H9 (cell line): Measurements from ENCODE around the gene DNAH11. TPM values are rescaled to one million over a fixed set of nuclear protein-coding genes. Genes with fewer than 3 reads are reported as not detected.

Source experiments
- DNase-seq: peaks from one replicate; pipeline ENCODE4 v3.0.0-alpha.2; 2017
- H2AFZ ChIP-seq: one replicate; pipeline ENCODE4 v1.6.1; 2013; ENCODE audit warnings: mild to moderate bottlenecking, low read length, control low read depth, moderate library complexity
- H2AK5ac ChIP-seq: 2 replicates; pipeline ENCODE4 v1.6.1; 2013; ENCODE audit warnings: low read length, control low read depth, mixed read lengths; ENCODE audit not compliant: insufficient read length
- H2BK120ac ChIP-seq: one replicate; pipeline ENCODE4 v1.6.1; 2013; ENCODE audit warnings: low read depth, mild to moderate bottlenecking, low read length, control low read depth, inconsistent platforms; ENCODE audit not compliant: poor library complexity, severe bottlenecking
- H2BK12ac ChIP-seq: 2 replicates; pipeline ENCODE4 v1.6.1; 2013; ENCODE audit warnings: low read length, control low read depth, mixed read lengths, low read depth; ENCODE audit not compliant: insufficient read length
- H2BK15ac ChIP-seq: 2 replicates; pipeline ENCODE4 v1.6.1; 2013; ENCODE audit warnings: low read depth, low read length, control low read depth
- H2BK20ac ChIP-seq: one replicate; pipeline ENCODE4 v1.6.1; 2013; ENCODE audit warnings: low read depth, mild to moderate bottlenecking, low read length, control low read depth, inconsistent platforms; ENCODE audit not compliant: poor library complexity, severe bottlenecking
- H2BK5ac ChIP-seq: 2 replicates; pipeline ENCODE4 v1.6.1; 2013; ENCODE audit warnings: low read length, control low read depth, mixed read lengths; ENCODE audit not compliant: insufficient read length
- H3K14ac ChIP-seq: 2 replicates; pipeline ENCODE4 v1.6.1; 2013; ENCODE audit warnings: low read length, control low read depth; ENCODE audit not compliant: insufficient read depth
- H3K18ac ChIP-seq: 2 replicates; pipeline ENCODE4 v1.6.1; 2013; ENCODE audit warnings: low read depth, mild to moderate bottlenecking, mixed read lengths, low read length, control low read depth; ENCODE audit not compliant: insufficient read length
- H3K23ac ChIP-seq: 2 replicates; pipeline ENCODE4 v1.6.1; 2013; ENCODE audit warnings: low read length, control low read depth, mixed read lengths, low read depth; ENCODE audit not compliant: insufficient read length
- H3K23me2 ChIP-seq: 2 replicates; pipeline ENCODE4 v1.6.1; 2013; ENCODE audit warnings: low read depth, mild to moderate bottlenecking, mixed read lengths, low read length, control low read depth; ENCODE audit not compliant: insufficient read length, poor library complexity, severe bottlenecking
- H3K27ac ChIP-seq: 2 replicates; pipeline ENCODE4 v1.5.1; 2013; ENCODE audit warnings: low read length, control low read depth, mixed read lengths, low read depth; ENCODE audit not compliant: insufficient read length
- H3K27me3 ChIP-seq: 2 replicates; pipeline ENCODE4 v1.6.1; 2013; ENCODE audit warnings: low read length, control low read depth, inconsistent platforms; ENCODE audit not compliant: insufficient read depth
- H3K4ac ChIP-seq: 2 replicates; pipeline ENCODE4 v1.6.1; 2013; ENCODE audit warnings: low read depth, mild to moderate bottlenecking, control low read depth, inconsistent platforms, low read length, moderate library complexity
- H3K4me1 ChIP-seq: 2 replicates; pipeline ENCODE4 v1.6.1; 2013; ENCODE audit warnings: low read length, control low read depth, inconsistent platforms; ENCODE audit not compliant: insufficient read depth
- H3K4me2 ChIP-seq: 2 replicates; pipeline ENCODE4 v1.6.1; 2013; ENCODE audit warnings: low read length, control low read depth, mixed read lengths; ENCODE audit not compliant: insufficient read length, insufficient read depth
- H3K56ac ChIP-seq: 2 replicates; pipeline ENCODE4 v1.6.1; 2013; ENCODE audit warnings: low read depth, mild to moderate bottlenecking, mixed read lengths, low read length, control low read depth; ENCODE audit not compliant: insufficient read length
- H3K79me1 ChIP-seq: 2 replicates; pipeline ENCODE4 v1.6.1; 2013; ENCODE audit warnings: low read depth, mild to moderate bottlenecking, moderate library complexity, low read length, control low read depth, inconsistent platforms; ENCODE audit not compliant: insufficient read depth, poor library complexity, severe bottlenecking
- H3K79me2 ChIP-seq: 2 replicates; pipeline ENCODE4 v1.6.1; 2013; ENCODE audit warnings: low read length, control low read depth, inconsistent platforms; ENCODE audit not compliant: insufficient read depth
- H3K9ac ChIP-seq: 2 replicates; pipeline ENCODE4 v1.6.1; 2013; ENCODE audit warnings: low read length, control low read depth, mixed read lengths; ENCODE audit not compliant: insufficient read length; ENCODE audit errors: extremely low read depth
- H3K9me3 ChIP-seq: one replicate; pipeline ENCODE4 v1.6.1; 2013; ENCODE audit warnings: low read depth, low read length, inconsistent platforms; ENCODE audit not compliant: control insufficient read depth
- H3T11ph ChIP-seq: one replicate; pipeline ENCODE4 v1.6.1; 2013; ENCODE audit warnings: mild to moderate bottlenecking, low read length, control low read depth, inconsistent platforms
- H4K20me1 ChIP-seq: one replicate; pipeline ENCODE4 v1.6.1; 2013; ENCODE audit not compliant: control insufficient read depth, insufficient read length, insufficient read depth
- H4K5ac ChIP-seq: 2 replicates; pipeline ENCODE4 v1.6.1; 2013; ENCODE audit warnings: low read depth, mild to moderate bottlenecking, mixed read lengths, low read length, control low read depth; ENCODE audit not compliant: insufficient read length
- H4K8ac ChIP-seq: replicated peaks from 2 replicates; pipeline ENCODE4 v1.6.1; 2013; ENCODE audit warnings: low read length, control low read depth, mixed read lengths, low read depth; ENCODE audit not compliant: insufficient read length
- H4K91ac ChIP-seq: 2 replicates; pipeline ENCODE4 v1.6.1; 2013; ENCODE audit warnings: low read depth, mild to moderate bottlenecking, moderate library complexity, mixed read lengths, low read length, control low read depth; ENCODE audit not compliant: insufficient read length
- H3K27ac Mint-ChIP-seq, 3 experiments: 2 replicates in 2 of 3; 3 replicates in 1 of 3; pipeline ENCODE4 v1.8.0; 2020 to 2021; ENCODE audit warnings: mixed read lengths in 3 of 3, mild to moderate bottlenecking in 1 of 3, moderate library complexity in 1 of 3
- H3K27me3 Mint-ChIP-seq: 2 replicates; pipeline ENCODE4 v1.8.0; 2021; ENCODE audit warnings: low read depth, mild to moderate bottlenecking, moderate library complexity, mixed read lengths
- H3K36me3 Mint-ChIP-seq, 3 experiments: 2 replicates in 2 of 3; 3 replicates in 1 of 3; pipeline ENCODE4 v1.8.0; 2020 to 2021; ENCODE audit warnings: low read depth in 3 of 3, mixed read lengths in 3 of 3; ENCODE audit not compliant: insufficient read depth in 1 of 3
- H3K4me1 Mint-ChIP-seq, 2 experiments: 2 replicates each; pipeline ENCODE4 v1.8.0; 2020; ENCODE audit warnings: mixed read lengths in 2 of 2
- H3K4me3 Mint-ChIP-seq, 2 experiments: 2 replicates in 1 of 2; 3 replicates in 1 of 2; pipeline ENCODE4 v1.8.0; 2020 to 2021; ENCODE audit warnings: mild to moderate bottlenecking in 2 of 2, mixed read lengths in 2 of 2, moderate library complexity in 1 of 2
- H3K9me3 Mint-ChIP-seq, 2 experiments: 2 replicates in 1 of 2; 3 replicates in 1 of 2; pipeline ENCODE4 v1.8.0; 2020; ENCODE audit warnings: mild to moderate bottlenecking in 2 of 2, mixed read lengths in 2 of 2, moderate library complexity in 1 of 2
- CTCF ChIP-seq: fragments of 200-600 bp; sonication (generic); conservative IDR thresholded peaks from 3 replicates; pipeline ENCODE4 v1.8.0; 2021; ENCODE audit warnings: antibody characterized with exemption, mild to moderate bottlenecking
- WGBS: extraction: QIAGEN DNeasy Blood & Tissue Kit; methylation state at CpG from one replicate; pipeline ENCODE4 v1.1.7; 2013; ENCODE audit warnings: missing lambda C conversion rate, low lambda C conversion rate, mixed read lengths; ENCODE audit not compliant: insufficient read length; ENCODE audit errors: extremely low coverage; 5-methylcytosine and 5-hydroxymethylcytosine counted together
- total RNA-seq: library from RNA; stranded (reverse); gene quantifications from 2 replicates; pipeline ENCODE4 v1.2.1, GENCODE V29; 2021

Gene DNAH11
- total RNA-seq, 1 experiment from 2014 or later = 2.5 TPM

- H2BK120ac ChIP-seq = no peak overlapping the region
- H3K79me2 ChIP-seq = no peaks in the 10 kb centered on the region
- H3K27ac ChIP-seq = no peak overlapping the region
- H3K4me3 Mint-ChIP-seq = no peak overlapping the region
- H2BK15ac ChIP-seq = no peak overlapping the region
- no peaks in the 10 kb centered on the region for H3K79me1 ChIP-seq
- H3K27ac Mint-ChIP-seq = no peak overlapping the region
- H3K23me2 ChIP-seq = no peaks in the 10 kb centered on the region
- H3K4me2 ChIP-seq = no peak overlapping the region
- H3K56ac ChIP-seq = no peak overlapping the region
- H3K14ac ChIP-seq = no peak overlapping the region
- no peak for DNase-seq
- H2BK12ac ChIP-seq = no peak overlapping the region
- H2AFZ ChIP-seq = no peak overlapping the region
- peaks cover 3% of the 10 kb centered on the region; the same call in 1 of the 2 replicates for H3K4me1 ChIP-seq
- no peaks in the 10 kb centered on the region for H3K36me3 Mint-ChIP-seq
- no peak overlapping the region for H3K18ac ChIP-seq
- no peak overlapping the region for H4K91ac ChIP-seq
- no peak overlapping the region for H2AK5ac ChIP-seq
- H3K4me1 Mint-ChIP-seq = 0 out of 4 replicates have a peak, but pooled peaks cover 0 to 4% of the 10 kb centered on the region in 2 experiments
- H3K4ac ChIP-seq = no peak overlapping the region
- no CpG with 5 or more reads among the region's 10 CpGs for WGBS
- no peaks in the 10 kb centered on the region for H3K9me3 ChIP-seq
- H3T11ph ChIP-seq = no peak overlapping the region
- no peak overlapping the region for H2BK20ac ChIP-seq
- no peak for TF ChIP-seq CTCF
- no peaks in the 10 kb centered on the region for H3K9me3 Mint-ChIP-seq
- no peaks in the 10 kb centered on the region for H3K27me3 Mint-ChIP-seq
- no peak overlapping the region for H2BK5ac ChIP-seq
- H3K23ac ChIP-seq = no peak overlapping the region
- H3K9ac ChIP-seq = no peak overlapping the region
- H4K20me1 ChIP-seq = no peaks in the 10 kb centered on the region
- no peak overlapping the region for H4K8ac ChIP-seq
- H4K5ac ChIP-seq = no peak overlapping the region
- no peaks in the 10 kb centered on the region for H3K27me3 ChIP-seq
Measured at GRCh38 chr7:21719846-21720245, 177.0 kb downstream of the DNAH11 start.
